ENCODE results near the gene FAM13A. TPM values are rescaled to one million over a fixed set of nuclear protein-coding genes. Genes with fewer than 3 reads are reported as not detected.

The FAM13A gene
- total RNA-seq, 1 donor from 2014 or later = 40.3 TPM

GRCh38 chr4:88728146-88728545 is 328.8 kb downstream of the FAM13A start:
- Mint-ChIP-seq H3K9me3 (no peaks in the 10 kb centered on the region), H3K27ac (no peak overlapping the region), H3K27me3 (ENCODE audit: insufficient read depth, low read depth) (peaks cover 2% of the 10 kb centered on the region), H3K36me3 (peaks cover 16% of the 10 kb centered on the region), H3K4me1 (no peaks in the 10 kb centered on the region), H3K4me3 (no peak overlapping the region)
- Histone ChIP-seq H3K36me3 (no peaks in the 10 kb centered on the region), H3K4me3 (no peak overlapping the region), H3K9me3 (ENCODE audit: low read depth) (no peaks in the 10 kb centered on the region), H3F3A (ENCODE audit: low read depth) (no peaks in the 10 kb centered on the region), H3K4me1 (peaks cover 8% of the 10 kb centered on the region), H4K20me1 (ENCODE audit: low read depth) (no peaks in the 10 kb centered on the region), H3K9ac (no peak overlapping the region), H3K27me3 (no peaks in the 10 kb centered on the region), H3K4me2 (no peak overlapping the region), H3K79me2 (ENCODE audit: low read depth) (no peaks in the 10 kb centered on the region), H2AFZ (replicated peaks) (no peak overlapping the region), H3K27ac (no peak overlapping the region)
- no peak for TF ChIP-seq CTCF (IDR thresholded peaks at IDR 0.05)
- TF ChIP-seq EZH2phosphoT487 (IDR thresholded peaks at IDR 0.05) = no peak
- TF ChIP-seq EZH2 (IDR thresholded peaks at IDR 0.05) = no peak
- no peak for DNase-seq (ENCODE audit: low spot score)

GRCh38 chr4:88725986-88726385 is 331.0 kb downstream of the FAM13A start:
- Histone ChIP-seq H3F3A (ENCODE audit: low read depth) (no peaks in the 10 kb centered on the region), H3K27me3 (no peaks in the 10 kb centered on the region), H3K27ac (no peak overlapping the region), H4K20me1 (ENCODE audit: low read depth) (no peaks in the 10 kb centered on the region), H3K36me3 (no peaks in the 10 kb centered on the region), H2AFZ (replicated peaks) (no peak overlapping the region), H3K4me3 (no peak overlapping the region), H3K4me1 (peaks cover 8% of the 10 kb centered on the region), H3K4me2 (no peak overlapping the region), H3K79me2 (ENCODE audit: low read depth) (no peaks in the 10 kb centered on the region), H3K9ac (no peak overlapping the region), H3K9me3 (ENCODE audit: low read depth) (no peaks in the 10 kb centered on the region)
- Mint-ChIP-seq H3K4me1 (no peaks in the 10 kb centered on the region), H3K9me3 (no peaks in the 10 kb centered on the region), H3K27ac (no peak overlapping the region), H3K4me3 (no peak overlapping the region), H3K27me3 (ENCODE audit: insufficient read depth, low read depth) (peaks cover 2% of the 10 kb centered on the region), H3K36me3 (peaks cover 17% of the 10 kb centered on the region)
- DNase-seq (ENCODE audit: low spot score) = no peak
- TF ChIP-seq EZH2 (IDR thresholded peaks at IDR 0.05) (no peak), EZH2phosphoT487 (IDR thresholded peaks at IDR 0.05) (no peak), CTCF (IDR thresholded peaks at IDR 0.05) (no peak)

- no peak for DNase-seq (ENCODE audit: low spot score)
- Histone ChIP-seq H3K79me2 (ENCODE audit: low read depth) (no peaks in the 10 kb centered on the region), H3K27me3 (no peaks in the 10 kb centered on the region), H3K36me3 (no peaks in the 10 kb centered on the region), H3K4me1 (peaks cover 8% of the 10 kb centered on the region), H3K4me3 (no peak overlapping the region), H3K27ac (no peak overlapping the region), H3K9ac (no peak overlapping the region), H3K9me3 (ENCODE audit: low read depth) (no peaks in the 10 kb centered on the region), H4K20me1 (ENCODE audit: low read depth) (no peaks in the 10 kb centered on the region), H2AFZ (replicated peaks) (no peak overlapping the region), H3K4me2 (no peak overlapping the region), H3F3A (ENCODE audit: low read depth) (no peaks in the 10 kb centered on the region)
- TF ChIP-seq EZH2 (IDR thresholded peaks at IDR 0.05) (no peak), CTCF (IDR thresholded peaks at IDR 0.05) (no peak), EZH2phosphoT487 (IDR thresholded peaks at IDR 0.05) (no peak)
- Mint-ChIP-seq H3K9me3 (peaks cover 6% of the 10 kb centered on the region), H3K36me3 (peaks cover 23% of the 10 kb centered on the region), H3K27me3 (ENCODE audit: insufficient read depth, low read depth) (peaks cover 2% of the 10 kb centered on the region), H3K4me3 (no peak overlapping the region), H3K4me1 (peaks cover 4% of the 10 kb centered on the region), H3K27ac (no peak overlapping the region)
Observed at GRCh38 chr4:88725143-88725542, 331.8 kb downstream of the FAM13A start.

Measured in neural progenitor cell (in vitro differentiated cells).